ENCODE measurements around the gene ZNF780B.
A peak's percentile ranks its signal among the peaks of the same experiment; 100 is the strongest.
"Not testable (repeated sequence)": the region's sequence is repeated elsewhere in the genome, so short reads cannot be mapped to it uniquely, and the experiment has no call there.

The ZNF780B gene

DNA sequence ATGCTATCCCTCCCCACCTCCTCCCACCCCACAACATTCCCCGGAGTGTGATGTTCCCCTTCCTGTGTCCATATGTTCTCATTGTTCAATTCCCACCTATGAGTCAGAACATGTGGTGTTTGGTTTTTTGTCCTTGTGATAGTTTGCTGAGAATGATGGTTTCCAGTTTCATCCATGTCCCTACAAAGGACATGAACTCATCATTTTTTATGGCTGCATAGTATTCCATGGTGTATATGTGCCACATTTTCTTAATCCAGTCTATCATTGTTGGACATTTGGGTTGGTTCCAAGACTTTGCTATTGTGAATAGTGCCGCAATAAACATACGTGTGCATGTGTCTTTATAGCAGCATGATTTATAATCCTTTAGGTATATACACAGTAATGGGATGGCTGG is 18.0 kb downstream of the ZNF780B start:
- not testable (repeated sequence) for DNase-seq

DNA sequence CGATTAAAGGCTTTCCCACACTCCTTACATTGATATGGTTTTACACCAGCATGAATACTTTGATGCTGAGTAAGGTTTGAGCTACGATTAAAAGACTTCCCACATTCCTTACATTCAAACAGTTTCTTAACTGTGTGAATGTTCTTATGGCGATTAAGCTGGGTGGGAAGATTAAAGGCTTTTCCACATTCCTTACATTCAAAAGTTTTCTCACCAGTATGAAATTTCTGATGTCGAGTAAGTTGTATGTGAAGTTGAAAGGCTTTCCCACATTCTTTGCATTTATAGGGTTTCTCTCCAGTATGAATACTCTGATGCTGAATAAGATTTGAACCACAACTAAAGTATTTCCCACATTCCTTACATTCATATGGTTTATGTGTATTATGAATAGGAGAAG is 20.0 kb downstream of the ZNF780B start:
- no peak for DNase-seq

DNA sequence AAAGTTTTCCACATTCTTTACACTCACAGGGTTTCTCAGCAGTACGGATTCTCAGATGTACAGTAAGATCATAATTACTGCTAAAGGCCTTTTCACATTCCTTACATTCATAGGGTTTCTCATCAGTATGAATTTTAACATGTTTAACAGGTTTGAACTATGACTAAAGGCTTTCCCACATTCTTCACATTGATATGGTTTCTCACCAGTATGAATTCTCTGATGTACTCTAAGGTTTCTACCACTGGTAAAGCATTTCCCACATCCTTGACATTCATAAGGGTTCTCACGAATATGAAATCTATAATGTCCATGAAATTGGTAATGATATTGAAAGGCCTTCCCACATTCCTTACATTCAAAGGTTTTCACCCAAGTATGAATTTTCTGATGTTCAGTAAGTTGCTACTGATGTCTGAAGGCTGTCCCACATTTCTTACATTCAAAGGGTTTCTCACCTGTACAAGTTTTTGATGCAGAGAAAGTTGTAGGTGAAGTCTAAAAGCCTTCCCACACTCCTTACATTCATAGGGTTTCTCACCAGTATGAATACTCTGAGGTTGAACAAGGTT is 22.0 kb downstream of the ZNF780B start:
- DNase-seq, result no peak

DNA sequence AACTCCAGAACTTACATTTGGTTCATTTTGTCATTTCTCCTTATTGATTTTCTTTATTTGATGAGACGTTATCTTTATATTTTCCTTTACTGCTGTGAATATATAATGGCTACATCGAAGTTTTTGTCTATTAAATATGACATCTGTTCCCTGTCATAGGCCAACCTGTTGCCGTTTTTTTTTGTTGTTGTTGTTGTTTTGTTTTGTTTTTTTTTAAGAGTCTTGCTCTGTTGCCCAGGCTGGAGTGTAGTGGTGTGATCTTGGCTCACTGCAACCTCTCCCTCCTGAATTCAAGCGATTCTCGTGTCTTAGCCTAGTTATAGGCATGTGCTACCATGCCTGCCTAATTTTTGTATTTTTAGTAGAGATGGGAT is 29.4 kb downstream of the ZNF780B start:
- DNase-seq, result no peak

DNA sequence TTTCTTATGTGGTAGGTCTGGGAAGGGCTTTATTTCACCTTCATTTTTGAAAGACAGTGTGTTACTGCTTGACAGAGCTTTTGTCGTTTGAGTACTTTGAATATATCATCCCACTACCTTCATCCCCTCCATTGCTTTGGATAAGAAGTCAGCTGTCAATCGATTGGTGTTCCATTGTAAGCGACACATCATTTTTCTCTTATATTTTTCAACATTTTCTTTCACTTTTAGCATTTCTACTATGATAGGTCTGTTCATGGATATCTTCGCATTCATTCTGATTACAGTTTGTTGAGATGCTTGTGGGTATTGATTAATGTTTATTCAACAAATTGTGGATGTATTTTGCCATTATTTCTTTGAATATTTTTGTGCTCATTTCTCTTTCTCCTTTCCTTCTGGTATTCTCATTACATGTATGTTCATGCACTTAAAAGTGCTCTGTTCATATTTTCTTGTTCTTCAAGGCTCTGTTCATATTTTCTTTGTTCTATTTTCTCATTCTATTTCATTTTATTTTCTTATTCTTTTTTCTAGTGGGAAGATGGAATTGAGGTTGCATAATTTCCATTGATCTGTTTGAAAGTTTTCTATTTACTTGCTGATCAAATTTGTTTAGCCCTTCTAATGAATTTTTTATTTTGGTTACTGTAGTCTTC is 30.0 kb downstream of the ZNF780B start:
- no peak for DNase-seq

DNA sequence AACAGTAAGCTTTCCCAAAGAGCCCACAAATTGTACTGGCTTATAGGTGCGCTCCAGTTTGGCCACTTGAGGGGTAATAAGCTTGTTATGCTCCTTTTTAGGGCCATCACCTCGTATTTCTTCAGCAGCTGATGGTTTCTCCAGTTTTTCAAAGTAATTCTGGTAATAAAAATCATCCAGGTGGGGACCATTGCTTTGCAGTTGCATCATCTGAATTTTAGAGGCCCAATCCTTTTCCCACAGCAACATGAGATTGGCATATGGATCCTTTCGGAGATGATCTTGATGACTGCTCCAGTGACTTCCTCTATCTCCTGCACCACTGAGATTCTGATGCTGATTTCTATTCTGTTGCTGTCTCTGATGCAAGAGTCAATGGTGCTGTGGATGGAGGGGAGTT is 32.1 kb downstream of the ZNF780B start:
- DNase-seq, result no peak

DNA sequence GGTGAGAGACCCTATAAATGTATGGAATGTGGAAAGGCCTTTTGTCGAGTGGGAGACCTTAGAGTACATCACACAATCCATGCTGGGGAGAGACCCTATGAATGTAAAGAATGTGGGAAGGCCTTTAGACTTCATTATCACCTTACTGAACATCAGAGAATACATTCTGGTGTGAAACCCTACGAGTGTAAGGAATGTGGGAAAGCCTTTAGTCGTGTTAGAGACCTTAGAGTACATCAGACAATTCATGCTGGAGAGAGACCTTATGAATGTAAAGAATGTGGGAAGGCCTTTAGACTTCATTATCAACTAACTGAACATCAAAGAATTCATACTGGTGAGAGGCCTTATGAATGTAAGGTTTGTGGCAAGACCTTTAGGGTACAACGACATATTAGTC is 42.0 kb downstream of the ZNF780B start:
- DNase-seq, result no peak

DNA sequence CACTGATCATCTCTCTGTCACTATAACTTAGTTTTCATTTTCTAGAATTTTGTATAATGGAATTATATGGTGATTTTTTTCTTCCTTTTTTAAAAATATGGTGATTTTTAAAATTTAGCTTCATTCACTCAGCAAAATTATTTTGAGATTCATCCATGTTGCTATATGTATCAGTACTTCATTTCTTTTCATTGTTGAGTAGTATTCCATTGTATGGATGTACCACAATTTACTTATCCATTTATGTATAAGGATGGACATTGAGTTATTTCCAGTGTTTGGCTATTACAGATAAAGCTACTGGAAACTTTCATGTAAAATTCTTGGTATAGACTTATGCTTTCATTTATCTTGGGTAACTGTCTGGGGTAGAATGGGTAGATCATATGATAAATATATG is 46.4 kb downstream of the ZNF780B start:
- DNase-seq, result no peak

DNA sequence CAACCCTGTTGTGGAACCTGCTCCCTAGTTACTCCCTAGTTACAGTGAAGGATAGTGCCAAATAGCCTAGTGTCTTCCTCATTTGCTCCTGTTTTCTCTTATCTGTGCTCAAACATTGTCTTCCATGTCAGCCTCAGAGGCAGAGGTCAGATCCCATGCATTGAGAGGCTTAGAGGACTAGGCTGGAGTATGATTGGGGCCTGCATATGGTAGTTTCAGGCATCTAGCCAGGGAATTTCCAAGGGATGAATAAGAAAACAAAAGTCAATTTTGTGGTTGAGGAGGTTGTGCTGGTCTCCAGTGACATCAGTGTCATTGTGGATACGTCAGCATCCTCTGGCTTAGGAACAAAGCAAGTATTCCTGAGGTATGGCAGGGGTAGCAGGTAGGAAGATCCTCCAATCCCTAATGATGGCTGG is 49.7 kb downstream of the ZNF780B start:
- no peak for DNase-seq

DNA sequence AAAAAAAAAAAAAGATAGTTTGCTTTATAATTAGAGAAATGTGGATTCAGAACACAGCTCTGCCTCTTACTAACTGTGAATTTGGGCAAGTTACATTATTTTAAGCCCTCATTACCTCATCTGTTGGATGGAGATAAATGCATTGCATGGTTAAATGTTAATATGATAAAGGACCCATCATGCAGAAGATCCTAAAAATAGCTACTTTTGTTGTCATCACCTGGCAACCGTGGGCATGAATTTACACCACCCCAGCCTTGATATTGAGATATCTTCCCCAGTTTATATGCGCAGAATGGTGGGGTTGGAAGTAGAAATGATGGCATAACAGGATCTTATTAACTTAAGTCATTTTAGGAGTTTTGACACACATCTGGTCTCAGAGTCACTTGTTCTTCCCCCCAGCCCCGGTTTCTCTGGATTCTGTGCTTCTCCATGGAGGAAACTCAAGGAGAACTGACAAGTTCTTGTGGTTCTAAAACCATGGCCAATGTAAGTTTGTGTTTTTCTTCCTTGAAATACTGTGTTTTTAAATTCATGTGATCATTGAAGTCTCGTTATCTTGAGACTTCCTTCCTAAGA is 50.2 kb downstream of the ZNF780B start:
- no peak for DNase-seq

DNA sequence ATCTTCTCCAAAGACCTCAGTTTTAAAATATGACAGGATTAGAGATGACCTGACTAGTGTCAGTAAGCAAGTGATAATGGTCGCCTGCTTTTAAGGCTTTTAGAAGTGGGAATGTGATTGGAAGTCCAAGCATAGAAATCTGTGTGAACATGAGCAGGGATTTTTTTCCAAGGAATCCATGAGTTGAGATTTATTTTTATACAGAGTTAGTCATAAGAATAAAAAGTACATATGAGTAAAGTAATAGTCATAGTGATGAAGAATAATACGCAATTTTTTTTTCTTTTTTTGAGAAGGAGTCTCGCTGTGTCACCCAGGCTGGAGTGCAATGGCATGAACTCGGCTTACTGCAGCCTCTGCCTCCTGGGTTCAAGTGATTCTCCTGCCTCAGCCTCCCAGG is 57.5 kb downstream of the ZNF780B start:
- no peak for DNase-seq

DNA sequence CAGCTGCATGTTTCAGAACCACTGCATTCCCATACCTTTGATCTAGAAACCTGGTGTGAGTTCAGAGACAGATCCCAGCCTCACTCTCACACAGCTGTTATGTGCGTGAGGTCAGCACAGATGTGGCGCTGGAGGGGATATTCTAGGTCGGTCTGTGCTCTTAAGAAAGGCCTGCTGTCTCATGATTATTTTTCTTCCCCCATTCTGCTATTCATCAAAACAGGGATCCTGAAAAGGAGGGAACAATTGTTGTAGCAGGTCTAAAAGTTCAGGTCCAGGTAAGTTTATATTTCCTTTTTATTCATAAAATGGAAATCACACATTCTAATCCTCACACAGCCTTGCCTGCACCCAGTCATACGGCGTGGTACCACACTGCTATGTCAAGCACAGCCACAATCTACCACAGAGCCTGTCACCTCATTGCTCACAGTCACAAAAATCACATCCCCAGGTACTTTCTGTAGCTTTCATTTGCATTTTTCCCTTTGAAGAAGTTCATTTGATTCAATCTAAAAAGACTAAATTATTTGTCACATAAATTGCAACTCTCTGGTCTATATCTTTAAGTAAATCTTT is 58.3 kb downstream of the ZNF780B start:
- DNase-seq, result no peak

DNA sequence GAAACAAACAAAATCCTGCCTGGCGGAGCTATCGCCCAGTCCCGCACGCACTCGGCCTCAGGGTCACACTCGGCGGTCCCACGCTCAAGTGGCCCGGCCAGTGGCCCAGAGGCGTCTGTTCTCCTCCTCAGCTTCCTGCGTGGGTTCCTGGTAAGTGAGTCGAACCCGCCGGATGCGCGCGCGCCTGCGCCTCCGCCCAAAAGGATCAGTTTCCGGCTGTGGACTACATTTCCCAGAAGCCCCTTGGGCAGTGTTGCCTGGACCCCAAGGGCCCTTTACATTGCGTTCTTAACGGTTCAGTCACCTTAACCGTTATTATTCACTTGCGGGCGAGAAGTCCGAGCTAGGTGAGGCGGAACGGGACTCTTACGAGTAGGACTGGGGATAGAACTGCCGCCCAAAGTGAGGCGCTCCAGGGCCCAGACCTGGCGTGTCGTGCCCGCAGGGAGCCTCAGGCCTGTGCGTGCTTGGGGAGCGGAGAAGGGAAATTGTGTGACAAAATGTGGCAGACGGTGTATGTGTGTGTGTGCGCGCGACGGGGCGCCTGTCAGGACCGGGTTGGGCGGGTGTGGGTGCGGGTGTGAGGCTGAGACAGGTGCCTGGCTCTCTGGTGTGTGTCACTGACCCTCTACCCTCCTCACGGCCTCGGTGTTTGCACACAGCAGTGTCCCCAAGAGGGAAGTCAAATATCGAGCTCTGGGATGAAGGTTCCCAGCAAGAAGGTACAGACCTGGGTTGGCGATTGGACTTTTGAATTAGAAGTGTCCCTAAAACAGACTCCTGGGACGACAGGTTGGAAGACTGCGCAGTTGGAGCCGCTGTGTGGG is 59.0 kb downstream of the ZNF780B start, which contains the start of gene ZNF546:
Gene ZNF546 (plus strand): TSS at position 250 of the 827 bp plus-strand sequence. CDS start 1,267 bp downstream, outside the sequence.
- DNase-seq, result peak; percentile 6 to 93 (median 85)

DNA sequence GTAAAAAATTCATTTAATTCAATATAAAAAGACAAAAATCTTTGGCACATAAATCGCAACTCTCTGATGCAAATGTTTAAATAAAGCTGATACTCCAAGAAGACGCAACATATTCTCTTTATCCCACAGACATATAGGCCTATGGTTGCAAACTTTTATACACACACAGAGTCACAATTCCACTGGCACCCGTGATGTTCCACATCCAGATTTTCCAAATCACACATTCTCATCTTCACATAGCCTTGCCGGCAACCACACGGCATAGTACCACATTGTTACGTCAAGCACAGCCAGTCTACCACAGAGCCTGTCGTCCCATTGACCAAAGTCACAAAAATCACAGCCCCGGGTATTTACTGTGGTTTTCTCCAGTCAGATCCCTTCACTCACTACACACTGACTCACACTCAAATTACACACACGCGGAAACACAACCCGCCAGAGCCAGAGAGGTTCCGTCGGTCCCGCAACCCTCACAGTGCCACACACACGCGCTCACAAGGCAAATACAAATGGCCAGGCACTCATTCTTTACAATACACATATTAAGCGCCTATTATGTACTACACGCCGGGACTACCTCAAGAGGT is 59.7 kb downstream of the ZNF780B start:
- DNase-seq, result peak in 2 of 14 donors; percentile 31 to 53

DNA sequence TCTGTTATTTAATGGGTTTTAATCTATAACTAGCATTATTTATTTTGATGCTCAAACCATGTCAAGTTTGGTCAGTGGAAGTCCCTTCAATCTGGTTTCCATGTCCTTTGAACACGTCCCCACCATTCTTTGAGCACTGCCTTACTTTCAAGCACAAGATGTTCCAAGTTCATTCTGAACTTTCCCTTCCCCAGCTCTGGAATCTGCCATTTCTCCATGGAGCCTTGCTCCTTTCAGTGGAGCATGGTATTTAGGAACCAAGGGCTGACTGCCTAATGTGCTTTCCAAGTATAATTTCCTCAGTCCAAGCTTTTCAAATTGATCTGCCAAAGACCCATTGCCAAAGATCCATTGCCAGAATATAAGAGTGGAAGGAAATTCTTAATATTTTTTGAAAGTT is 60.2 kb downstream of the ZNF780B start:
- peak in 2 of 14 donors; percentile 9 to 14 for DNase-seq

DNA sequence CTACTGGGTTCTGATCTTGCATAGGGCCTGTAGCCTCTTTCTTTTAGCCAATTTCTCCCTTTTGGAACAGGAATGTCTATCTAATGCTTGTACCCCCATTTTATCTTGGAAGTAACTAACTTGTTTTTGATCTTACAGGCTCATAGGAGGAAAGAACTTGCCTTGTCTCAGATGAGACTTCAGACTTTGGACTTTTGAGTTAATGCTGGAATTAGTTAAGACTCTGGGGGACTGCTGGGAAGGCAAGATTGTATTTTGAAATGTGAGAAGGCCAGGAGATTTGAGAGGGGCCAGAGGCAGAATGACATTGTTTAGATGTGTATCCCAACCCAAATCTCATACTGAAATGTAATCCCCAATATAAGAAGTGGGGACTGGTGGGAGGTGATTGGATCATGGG is 61.7 kb downstream of the ZNF780B start:
- no peak for DNase-seq

DNA sequence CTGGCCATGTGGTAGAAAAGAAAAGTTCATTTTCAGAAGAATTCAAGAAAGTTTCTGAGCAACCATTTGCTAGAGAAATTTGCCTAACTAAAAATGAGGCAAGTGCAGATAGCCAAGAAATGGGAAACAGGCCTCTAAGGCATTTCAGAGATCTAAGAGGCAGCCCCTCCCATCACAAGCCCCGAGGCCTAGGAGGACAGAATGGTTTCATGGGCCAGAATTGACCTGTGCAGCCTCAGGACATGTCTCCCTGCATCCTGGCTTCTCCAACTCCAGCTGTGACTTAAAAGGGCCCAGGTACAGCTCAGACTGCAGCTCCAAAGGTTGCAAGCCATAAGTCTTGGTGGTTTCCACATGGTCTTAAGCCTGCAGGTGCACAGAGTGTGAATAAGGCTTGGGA is 62.4 kb downstream of the ZNF780B start:
- DNase-seq, result no peak

DNA sequence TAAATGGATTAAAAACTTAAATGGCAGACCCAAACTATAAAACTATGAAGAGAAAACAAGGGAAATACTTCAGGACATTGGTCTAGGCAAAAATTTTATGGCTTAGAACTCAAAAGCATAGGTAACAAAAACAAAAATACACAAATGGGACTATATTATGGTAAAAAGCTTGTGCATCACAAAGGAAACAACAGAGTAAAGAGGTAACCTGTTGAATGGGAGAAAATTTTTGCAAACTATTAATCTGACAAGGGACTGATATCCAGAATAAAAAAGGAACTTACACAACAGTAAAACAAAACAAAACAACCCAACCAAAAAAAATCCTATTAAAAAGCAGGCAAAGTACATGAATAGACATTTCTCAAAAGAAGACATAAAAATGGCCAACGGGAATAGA is 68.4 kb downstream of the ZNF780B start:
- DNase-seq, result no peak

DNA sequence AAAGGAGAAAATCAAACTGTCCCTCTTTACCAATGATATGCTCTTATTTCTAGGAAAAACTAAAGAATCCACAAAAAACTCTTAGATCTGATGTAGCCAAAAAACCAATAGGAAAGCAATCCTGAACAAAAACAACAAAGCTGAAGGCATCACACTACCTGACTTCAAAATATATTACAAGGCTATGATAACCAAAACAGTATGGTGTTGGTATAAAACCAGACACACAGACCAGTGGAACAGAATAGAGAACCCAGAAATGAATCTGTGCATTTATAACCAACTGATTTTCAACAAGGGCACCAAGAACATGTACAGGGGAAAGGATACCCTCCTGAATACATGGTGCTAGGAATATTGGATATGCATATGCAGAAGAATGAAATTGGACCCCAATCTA is 68.9 kb downstream of the ZNF780B start:
- no peak for DNase-seq

DNA sequence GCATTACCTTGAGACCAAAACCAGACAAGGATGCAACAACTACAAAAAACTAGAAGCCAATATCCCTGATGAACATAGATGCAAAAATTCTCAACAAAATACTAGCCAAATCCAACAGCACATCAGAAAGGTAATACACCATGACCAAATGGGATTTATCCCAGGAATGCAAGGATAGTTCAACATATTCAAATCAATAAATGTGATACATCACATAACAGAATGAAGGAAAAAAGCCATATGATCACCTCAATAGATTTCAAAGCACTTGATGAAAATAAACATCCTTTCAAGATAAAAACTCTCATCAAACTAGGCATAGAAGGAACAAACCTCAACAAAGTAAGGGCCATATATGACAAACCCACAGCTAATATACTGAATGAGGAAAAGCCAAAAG is 69.4 kb downstream of the ZNF780B start:
- no peak for DNase-seq

DNA sequence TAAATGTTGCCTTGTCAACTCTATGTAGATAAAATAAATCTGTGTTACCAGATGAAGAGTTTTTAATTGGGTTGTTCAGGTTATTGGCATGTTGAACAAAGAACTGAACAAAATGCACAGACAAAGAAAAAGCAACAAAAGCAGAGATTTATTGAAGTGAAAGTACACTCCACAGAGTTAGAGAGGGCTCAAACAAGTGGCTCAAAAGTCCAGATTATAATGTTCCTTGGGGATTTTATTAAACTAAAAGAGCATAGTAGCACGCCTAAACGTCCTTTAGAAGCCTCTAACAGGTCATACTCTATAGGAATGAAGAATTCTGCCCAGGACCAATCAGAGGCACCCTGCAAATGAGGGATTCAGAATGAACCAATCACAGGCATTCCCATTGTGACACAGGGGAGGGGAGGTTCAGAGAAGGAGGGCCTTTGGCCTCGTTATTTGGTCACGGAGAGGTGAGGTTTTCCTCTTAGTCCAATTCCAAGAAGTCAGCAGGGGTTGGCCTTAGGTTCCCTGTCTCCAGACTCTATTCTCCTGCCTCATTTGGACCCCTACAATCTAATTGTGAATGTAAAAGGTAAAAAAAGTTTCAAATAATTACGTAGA is 72.2 kb downstream of the ZNF780B start:
- no peak for DNase-seq

DNA sequence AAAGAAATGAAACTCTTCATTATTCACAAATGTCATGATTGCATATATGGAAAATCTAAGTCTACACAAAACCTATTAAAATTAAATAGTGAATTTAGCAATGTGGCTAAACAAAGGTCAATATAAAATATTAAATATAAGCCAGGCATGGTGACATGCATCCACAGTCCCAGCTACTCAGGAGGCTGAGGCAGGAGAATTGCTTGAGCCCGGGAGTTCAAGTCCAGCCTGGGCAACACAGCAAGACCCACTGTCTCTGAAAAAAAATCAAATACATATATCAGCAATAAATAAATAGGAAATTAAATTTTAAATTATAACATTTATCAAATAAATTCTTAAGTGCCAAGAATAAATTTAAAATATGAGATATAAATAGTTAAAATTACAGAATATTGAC is 73.1 kb downstream of the ZNF780B start:
- no peak for DNase-seq
